PFSK-1 (cell line): ENCODE data around the gene SPSB4.

ENCODE experiments used
- POLR2AphosphoS5 ChIP-seq: IDR thresholded peaks from 2 replicates; pipeline ENCODE4 v1.6.1; 2012; ENCODE audit warnings: low read depth, mild to moderate bottlenecking, control low read depth, low read length, moderate library complexity
- REST ChIP-seq, 2 experiments: IDR thresholded peaks; 2 replicates each; pipeline versions ENCODE4 v1.6.1 to v1.8.0; 2011 to 2012; ENCODE audit warnings: low read depth in 2 of 2, low read length in 2 of 2, control low read depth in 1 of 2, inconsistent platforms in 1 of 2, mild to moderate bottlenecking in 1 of 2, moderate library complexity in 1 of 2; ENCODE audit not compliant: insufficient read depth in 1 of 2
- TAF1 ChIP-seq: IDR thresholded peaks from 2 replicates; pipeline ENCODE4 v1.6.1; 2012; ENCODE audit warnings: low read length, control low read depth, borderline replicate concordance; ENCODE audit not compliant: insufficient read depth

GRCh38 chr3:141077631-141078030, 26.5 kb downstream of the SPSB4 start:
- TF ChIP-seq REST (IDR thresholded peaks at IDR 0.05; ENCODE audit: insufficient read depth in 1 of 2, low read depth in 2 of 2, low read length in 2 of 2) (no peak), TAF1 (no peak), POLR2AphosphoS5 (no peak)
